Activated CD4-positive, alpha-beta T cell treated with anti-CD3 and anti-CD28 coated beads, Interleukin-10, Interleukin-2, amounts not matched to agents 100 ng/mL and 50 ng/mL, durations not matched to agents 16 hours and 8 hours (primary cell): Measurements from ENCODE around the gene GIGYF2.
A peak's percentile ranks its signal among the peaks of the same experiment; 100 is the strongest.
"Not testable (repeated sequence)": the region's sequence is repeated elsewhere in the genome, so short reads cannot be mapped to it uniquely, and the experiment has no call there.

ENCODE experiments used
- DNase-seq: peaks from one replicate; pipeline ENCODE4 v3.0.0-alpha.2; 2020

GIGYF2 gene

GRCh38 chr2:232691117-232691516, 6.0 kb upstream of the GIGYF2 start:
- not testable (repeated sequence) for DNase-seq

GRCh38 chr2:232693344-232693743, 3.8 kb upstream of the GIGYF2 start:
- no peak for DNase-seq

- no peak for DNase-seq
Observed at GRCh38 chr2:232696609-232697058, 497 bp upstream of the GIGYF2 start.

DNA sequence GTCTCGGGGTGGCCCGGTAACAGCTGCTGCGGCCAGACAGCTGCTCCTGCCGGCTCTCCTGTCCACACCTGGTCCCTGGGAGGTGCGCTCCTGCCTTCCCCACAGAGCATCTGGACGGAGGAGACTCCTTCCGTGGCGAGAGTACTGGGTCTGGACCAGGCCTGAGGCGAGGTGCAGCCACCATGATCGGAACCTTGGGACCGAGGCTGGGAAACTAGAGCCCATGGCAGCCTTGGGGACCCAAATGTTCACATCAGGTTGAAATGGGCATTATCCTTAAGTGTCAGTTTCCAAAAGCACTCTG, 628 bp downstream of the GIGYF2 start:
- peak; percentile 32 for DNase-seq

DNA sequence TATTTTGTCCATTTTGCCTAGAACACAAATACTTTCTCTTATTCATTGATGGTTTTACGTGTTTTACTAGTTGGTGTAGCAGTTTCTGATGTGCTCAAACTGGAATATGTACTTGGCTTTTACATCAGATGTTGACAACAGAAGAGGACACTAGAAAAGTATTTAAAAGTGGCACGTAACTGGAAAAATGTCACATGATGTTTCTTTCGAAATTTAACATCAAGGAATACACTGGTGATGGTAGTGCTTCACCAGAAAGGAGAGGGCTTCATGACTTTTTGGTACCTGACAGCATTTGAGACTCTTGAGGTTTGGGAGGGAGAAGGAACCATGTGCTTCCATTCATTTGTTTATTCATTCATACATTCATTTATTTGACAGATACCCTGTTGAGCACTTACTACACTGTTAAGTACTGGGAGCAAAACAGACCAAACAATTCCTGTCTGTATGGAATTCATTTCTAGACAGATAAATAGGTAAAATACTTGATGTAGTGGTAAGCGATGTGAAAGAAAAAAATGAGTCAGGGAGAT, 1.5 kb downstream of the GIGYF2 start:
- DNase-seq, result no peak

GRCh38 chr2:232699110-232699509, 2.0 kb downstream of the GIGYF2 start:
- DNase-seq, result no peak

DNA sequence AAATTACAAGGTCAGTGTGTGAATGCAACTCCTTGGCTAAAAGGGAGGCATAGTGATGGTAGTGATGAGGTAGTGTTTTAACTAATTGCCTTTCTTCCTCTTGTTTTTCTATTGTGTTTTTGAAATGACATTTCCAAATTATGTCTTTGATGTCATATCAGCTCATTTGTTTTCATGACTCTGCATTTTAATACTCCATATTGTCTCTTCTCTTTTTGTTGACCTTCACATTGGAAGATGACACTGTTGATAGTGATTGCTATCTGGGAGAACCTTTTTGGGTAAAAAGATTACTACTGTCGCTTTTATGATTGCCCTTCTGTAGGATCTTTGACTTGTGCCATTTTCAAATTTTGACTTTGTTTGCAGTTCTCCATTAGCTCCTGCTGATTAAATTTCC, 3.0 kb downstream of the GIGYF2 start:
- no peak for DNase-seq

GRCh38 chr2:232707076-232707475, 9.9 kb downstream of the GIGYF2 start:
- DNase-seq, result no peak

GRCh38 chr2:232713505-232713904, 16.4 kb downstream of the GIGYF2 start:
- no peak for DNase-seq

- no peak for DNase-seq
Observed at GRCh38 chr2:232714969-232715368, 17.8 kb downstream of the GIGYF2 start.

GRCh38 chr2:232720056-232720455, 22.9 kb downstream of the GIGYF2 start:
- DNase-seq, result not testable (repeated sequence)

GRCh38 chr2:232721261-232721660, 24.1 kb downstream of the GIGYF2 start:
- DNase-seq, result no peak

GRCh38 chr2:232721882-232722281, 24.8 kb downstream of the GIGYF2 start:
- peak; percentile 15 for DNase-seq

DNA sequence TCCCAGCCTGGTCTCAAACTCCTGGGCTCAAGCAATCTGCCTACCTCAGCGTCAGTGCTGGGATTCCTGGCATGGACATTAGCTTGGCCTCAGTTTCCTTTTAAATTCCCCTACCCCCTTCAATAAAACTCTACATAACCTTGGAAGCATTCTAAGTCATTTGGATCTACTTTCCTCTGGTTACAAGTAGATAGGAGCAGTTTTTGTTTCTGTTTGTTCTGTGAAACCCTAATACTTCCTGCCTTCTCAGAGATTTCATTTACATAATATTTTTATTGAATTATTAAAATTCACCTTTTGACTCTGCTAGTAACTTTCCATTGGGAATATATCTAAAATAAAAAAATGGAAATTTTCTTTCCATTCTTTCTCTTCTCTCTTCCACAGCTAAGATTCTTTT, 25.9 kb downstream of the GIGYF2 start:
- no peak for DNase-seq

- DNase-seq, result no peak
Observed at GRCh38 chr2:232728785-232729184, 31.7 kb downstream of the GIGYF2 start.

- DNase-seq, result no peak
Observed at GRCh38 chr2:232731470-232731869, 34.3 kb downstream of the GIGYF2 start.

DNA sequence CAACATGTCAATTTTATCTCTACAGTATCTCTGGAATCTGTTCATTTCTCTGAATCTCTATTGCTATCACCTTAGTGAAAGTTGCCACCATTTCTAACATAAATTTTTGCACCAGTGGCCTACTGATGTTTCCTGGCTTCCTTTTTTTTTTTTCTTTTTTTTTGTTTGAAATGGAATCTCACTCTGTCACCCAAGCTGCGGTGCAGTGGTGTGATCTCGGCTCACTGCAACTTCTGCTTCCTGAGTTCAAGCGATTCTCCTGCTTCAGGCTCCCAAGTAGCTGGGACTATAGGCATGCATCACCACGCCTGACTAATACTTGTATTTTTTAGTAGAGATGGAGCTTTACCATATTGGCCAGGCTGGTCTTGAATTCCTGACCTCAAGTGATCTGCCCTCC, 44.2 kb downstream of the GIGYF2 start:
- DNase-seq, result no peak

DNA sequence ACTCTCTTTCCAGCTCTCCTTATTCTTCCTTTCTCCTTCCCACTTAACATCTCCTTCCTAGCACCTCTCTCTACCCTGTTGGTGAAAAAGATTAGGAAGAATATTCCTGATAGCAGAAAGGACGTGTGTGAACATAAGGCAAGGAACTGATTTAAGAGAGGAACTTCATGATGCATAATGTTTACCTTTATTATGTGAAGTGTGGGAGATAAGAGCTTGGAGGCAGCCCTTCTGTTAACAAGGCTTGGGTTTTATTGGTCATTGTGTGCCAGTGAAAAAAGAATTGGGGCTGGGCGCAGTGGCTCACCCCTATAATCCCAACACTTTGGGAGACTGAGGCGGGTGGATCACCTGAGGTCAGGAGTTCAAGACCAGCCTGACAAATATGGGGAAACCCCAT, 44.8 kb downstream of the GIGYF2 start:
- DNase-seq, result no peak

GRCh38 chr2:232744963-232745362, 47.8 kb downstream of the GIGYF2 start:
- no peak for DNase-seq

- DNase-seq, result no peak
Observed at GRCh38 chr2:232748038-232748437, 50.9 kb downstream of the GIGYF2 start.

- DNase-seq, result no peak
Observed at GRCh38 chr2:232749331-232749730, 52.2 kb downstream of the GIGYF2 start.

DNA sequence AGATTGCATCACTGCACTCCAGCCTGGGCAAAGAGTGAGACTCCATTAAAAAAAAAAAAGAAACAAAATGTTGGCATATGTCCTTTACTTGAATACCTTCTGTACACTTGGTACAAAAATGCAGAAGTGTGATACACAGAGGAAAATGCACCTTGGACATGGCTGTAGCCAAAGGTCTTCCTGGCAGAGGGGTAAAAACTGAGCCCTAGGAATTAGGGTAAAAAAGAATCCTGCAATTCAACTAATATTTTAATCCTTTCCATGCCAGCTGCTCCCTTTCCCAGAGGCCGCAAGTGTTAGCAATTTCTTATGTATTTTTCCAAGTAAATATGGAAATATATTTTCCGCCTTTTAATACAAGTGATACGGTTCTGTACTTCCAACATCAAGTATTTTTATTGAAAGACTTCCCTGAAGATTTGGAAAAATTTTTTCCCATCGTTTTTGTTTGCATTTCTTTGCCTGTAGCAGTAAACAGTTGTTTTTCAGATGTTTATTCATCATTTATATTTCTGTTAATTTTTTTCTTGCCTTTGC, 53.1 kb downstream of the GIGYF2 start:
- DNase-seq, result no peak

DNA sequence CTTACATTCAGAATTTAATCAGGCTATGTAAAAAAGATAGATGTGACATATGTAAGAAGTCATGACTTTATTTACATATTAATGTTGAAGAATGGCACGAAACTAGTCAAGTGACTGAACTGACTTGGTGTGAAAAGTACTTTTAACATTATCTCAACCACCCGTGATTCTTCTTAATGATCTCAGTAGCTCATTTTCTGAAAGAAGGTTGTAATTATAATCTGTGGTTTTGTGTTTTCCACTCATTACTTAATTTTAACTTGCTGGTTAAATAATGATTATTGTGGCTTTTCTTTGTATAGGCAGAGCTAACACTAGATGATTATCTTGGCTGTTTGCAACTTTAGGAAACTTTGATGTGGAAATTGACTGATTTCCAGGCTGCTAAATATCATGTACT, 60.8 kb downstream of the GIGYF2 start:
- DNase-seq, result peak; percentile 10

GRCh38 chr2:232761301-232761907, 64.3 kb downstream of the GIGYF2 start:
- peak; percentile 55 for DNase-seq

- no peak for DNase-seq
Observed at GRCh38 chr2:232767866-232768265, 70.7 kb downstream of the GIGYF2 start.
